Measurements from ENCODE around the gene SOX10.

The SOX10 gene

DNA sequence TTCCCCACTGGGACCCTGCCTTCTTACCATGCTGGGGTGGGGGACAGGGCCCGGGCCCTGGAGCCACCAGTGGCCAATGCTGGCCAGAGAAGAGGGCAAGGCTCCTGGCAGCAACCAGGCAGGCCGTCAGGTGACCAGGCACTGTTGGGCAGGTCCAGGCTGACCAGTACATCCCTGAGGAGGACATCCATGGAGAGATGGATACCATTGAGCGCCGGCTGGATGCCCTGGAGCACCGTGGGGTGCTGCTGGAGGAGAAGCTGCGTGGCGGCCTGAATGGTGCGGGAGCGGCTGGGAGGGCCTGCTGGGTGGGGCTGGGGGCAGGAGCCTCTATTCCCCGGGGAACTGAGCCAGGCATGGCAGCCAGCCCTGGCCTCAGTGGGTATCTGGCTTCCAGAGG, 52.0 kb downstream of the SOX10 start:
- peaks cover 6% of the 10 kb centered on the region for H3K4me1 ChIP-seq (ENCODE audit: control insufficient read depth, insufficient read depth, low read length)
- no peak overlapping the region for H3K4me3 ChIP-seq (ENCODE audit: low read depth, low read length)
- ChIA-PET POLR2A (interaction anchor here (0.7 to 2.3 kb wide), 6 partner anchors 9 to 115 kb away, joined by 3 to 11 read pairs (median 3); partner anchors contain the start of genes C22orf23, MICALL1 and POLR2F), CTCF (interaction anchor here (0.6 to 3.8 kb wide), 7 partner anchors 26 to 519 kb away, joined by 3 to 25 read pairs (median 9); partner anchors contain the start of gene MICALL1)
- no peak overlapping the region for H3K27ac ChIP-seq (ENCODE audit: extremely low read depth, low read depth, low read length)
- peaks cover 8 to 78% of the 10 kb centered on the region in 2 experiments; a peak in 2 of 3 replicates for H3K36me3 ChIP-seq (ENCODE audit: control insufficient read depth in 2 of 2, insufficient read depth in 1 of 2, low read length in 2 of 2)
- no peaks in the 10 kb centered on the region for H3K9me3 ChIP-seq (ENCODE audit: control insufficient read depth, insufficient read depth, low read depth, low read length)
- TF ChIP-seq ZNF266 (tag by site-specific recombination; IDR thresholded peaks at IDR 0.05; ENCODE audit: low read depth) (no peak), MZF1 (tag by site-specific recombination; IDR thresholded peaks at IDR 0.05; ENCODE audit: borderline replicate concordance) (no peak), ZNF560 (tag by site-specific recombination; IDR thresholded peaks at IDR 0.05; ENCODE audit: borderline replicate concordance) (no peak), OSR2 (tag by site-specific recombination; IDR thresholded peaks at IDR 0.05) (no peak), ZNF138 (tag by site-specific recombination; IDR thresholded peaks at IDR 0.05; ENCODE audit: borderline replicate concordance) (no peak), ZNF530 (tag by site-specific recombination; IDR thresholded peaks at IDR 0.05; ENCODE audit: low read depth) (no peak), KLF1 (tag by site-specific recombination; IDR thresholded peaks at IDR 0.05) (peak; percentile 8; the same call in 1 of the 2 replicates)
- TF ChIP-seq, protein P1, sequence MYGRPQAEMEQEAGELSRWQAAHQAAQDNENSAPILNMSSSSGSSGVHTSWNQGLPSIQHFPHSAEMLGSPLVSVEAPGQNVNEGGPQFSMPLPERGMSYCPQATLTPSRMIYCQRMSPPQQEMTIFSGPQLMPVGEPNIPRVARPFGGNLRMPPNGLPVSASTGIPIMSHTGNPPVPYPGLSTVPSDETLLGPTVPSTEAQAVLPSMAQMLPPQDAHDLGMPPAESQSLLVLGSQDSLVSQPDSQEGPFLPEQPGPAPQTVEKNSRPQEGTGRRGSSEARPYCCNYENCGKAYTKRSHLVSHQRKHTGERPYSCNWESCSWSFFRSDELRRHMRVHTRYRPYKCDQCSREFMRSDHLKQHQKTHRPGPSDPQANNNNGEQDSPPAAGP (tag by site-specific recombination; IDR thresholded peaks at IDR 0.05), result no peak
- TF ChIP-seq, protein P2, sequence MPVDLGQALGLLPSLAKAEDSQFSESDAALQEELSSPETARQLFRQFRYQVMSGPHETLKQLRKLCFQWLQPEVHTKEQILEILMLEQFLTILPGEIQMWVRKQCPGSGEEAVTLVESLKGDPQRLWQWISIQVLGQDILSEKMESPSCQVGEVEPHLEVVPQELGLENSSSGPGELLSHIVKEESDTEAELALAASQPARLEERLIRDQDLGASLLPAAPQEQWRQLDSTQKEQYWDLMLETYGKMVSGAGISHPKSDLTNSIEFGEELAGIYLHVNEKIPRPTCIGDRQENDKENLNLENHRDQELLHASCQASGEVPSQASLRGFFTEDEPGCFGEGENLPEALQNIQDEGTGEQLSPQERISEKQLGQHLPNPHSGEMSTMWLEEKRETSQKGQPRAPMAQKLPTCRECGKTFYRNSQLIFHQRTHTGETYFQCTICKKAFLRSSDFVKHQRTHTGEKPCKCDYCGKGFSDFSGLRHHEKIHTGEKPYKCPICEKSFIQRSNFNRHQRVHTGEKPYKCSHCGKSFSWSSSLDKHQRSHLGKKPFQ (tag by site-specific recombination; IDR thresholded peaks at IDR 0.05), result no peak

DNA sequence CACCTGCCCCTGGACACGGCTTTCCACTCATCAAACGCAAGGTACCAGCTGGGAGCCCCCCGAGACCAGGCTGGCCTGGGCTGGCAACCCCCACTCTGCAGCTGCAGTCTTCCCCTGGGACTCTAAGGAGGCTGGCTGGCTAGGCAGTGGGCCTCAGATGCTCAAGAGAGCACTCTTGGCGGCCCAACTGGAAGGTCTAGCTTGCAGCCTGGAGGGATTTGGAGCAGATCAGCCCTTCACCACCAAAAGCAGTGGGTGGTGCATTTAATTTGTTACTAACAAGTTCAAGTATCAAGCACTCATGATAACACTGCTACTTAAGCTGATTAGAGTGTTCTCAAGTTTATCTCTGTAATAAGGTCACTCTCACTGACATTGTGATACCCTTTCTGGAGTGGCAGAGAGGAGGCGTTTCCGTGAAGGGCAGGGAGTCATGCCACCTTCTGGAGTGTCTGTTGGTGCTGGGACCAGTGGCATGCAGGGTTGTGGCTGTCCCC, 52.4 kb downstream of the SOX10 start:
- POLR2A ChIA-PET, result interaction anchor here (0.7 to 1.2 kb wide), 5 partner anchors 8 to 114 kb away, joined by 3 read pairs; partner anchors contain the start of gene MICALL1
- Histone ChIP-seq H3K9me3 (ENCODE audit: control insufficient read depth, insufficient read depth, low read depth, low read length) (no peaks in the 10 kb centered on the region), H3K36me3 (ENCODE audit: control insufficient read depth in 2 of 2, insufficient read depth in 1 of 2, low read length in 2 of 2) (peaks cover 6 to 78% of the 10 kb centered on the region in 2 experiments; a peak in 2 of 3 replicates), H3K27ac (ENCODE audit: extremely low read depth, low read depth, low read length) (no peak overlapping the region), H3K4me3 (ENCODE audit: low read depth, low read length) (no peak overlapping the region), H3K4me1 (ENCODE audit: control insufficient read depth, insufficient read depth, low read length) (peaks cover 6% of the 10 kb centered on the region)
- CTCF ChIA-PET, result interaction anchor here (0.6 to 3.8 kb wide), 6 partner anchors 13 to 518 kb away, joined by 3 to 17 read pairs (median 6); partner anchors contain the start of gene MICALL1
- TF ChIP-seq ZNF654 (tag by site-specific recombination; IDR thresholded peaks at IDR 0.05; ENCODE audit: low read depth) (no peak), ZSCAN16 (tag by site-specific recombination; IDR thresholded peaks at IDR 0.05) (no peak), ZBTB17 (tag by site-specific recombination; IDR thresholded peaks at IDR 0.05) (no peak), ZNF660 (tag by site-specific recombination; IDR thresholded peaks at IDR 0.05) (no peak), ZNF76 (tag by site-specific recombination; IDR thresholded peaks at IDR 0.05; ENCODE audit: borderline replicate concordance, low read depth) (no peak), ZNF600 (tag by site-specific recombination; IDR thresholded peaks at IDR 0.05) (0 out of 2 replicates have a peak, but pooled peaks have one; percentile 8), ZFP37 (tag by site-specific recombination; IDR thresholded peaks at IDR 0.05) (no peak), OSR2 (tag by site-specific recombination; IDR thresholded peaks at IDR 0.05) (peak; percentile 67; the same call in 1 of the 2 replicates), ZNF146 (tag by site-specific recombination; IDR thresholded peaks at IDR 0.05) (no peak), ZNF391 (tag by site-specific recombination; IDR thresholded peaks at IDR 0.05; ENCODE audit: borderline replicate concordance, low read depth) (no peak), SP7 (tag by site-specific recombination; IDR thresholded peaks at IDR 0.05) (0 out of 2 replicates have a peak, but pooled peaks have one; percentile 40), SALL2 (tag by site-specific recombination; IDR thresholded peaks at IDR 0.05; ENCODE audit: borderline replicate concordance) (no peak)
- TF ChIP-seq, protein P3, sequence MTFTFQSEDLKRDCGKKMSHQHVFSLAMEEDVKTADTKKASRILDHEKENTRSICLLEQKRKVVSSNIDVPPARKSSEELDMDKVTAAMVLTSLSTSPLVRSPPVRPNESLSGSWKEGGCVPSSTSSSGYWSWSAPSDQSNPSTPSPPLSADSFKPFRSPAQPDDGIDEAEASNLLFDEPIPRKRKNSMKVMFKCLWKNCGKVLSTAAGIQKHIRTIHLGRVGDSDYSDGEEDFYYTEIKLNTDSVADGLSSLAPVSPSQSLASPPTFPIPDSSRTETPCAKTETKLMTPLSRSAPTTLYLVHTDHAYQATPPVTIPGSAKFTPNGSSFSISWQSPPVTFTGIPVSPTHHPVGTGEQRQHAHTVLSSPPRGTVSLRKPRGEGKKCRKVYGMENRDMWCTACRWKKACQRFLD (tag by site-specific recombination; IDR thresholded peaks at IDR 0.05), result no peak
- TF ChIP-seq, protein P4, sequence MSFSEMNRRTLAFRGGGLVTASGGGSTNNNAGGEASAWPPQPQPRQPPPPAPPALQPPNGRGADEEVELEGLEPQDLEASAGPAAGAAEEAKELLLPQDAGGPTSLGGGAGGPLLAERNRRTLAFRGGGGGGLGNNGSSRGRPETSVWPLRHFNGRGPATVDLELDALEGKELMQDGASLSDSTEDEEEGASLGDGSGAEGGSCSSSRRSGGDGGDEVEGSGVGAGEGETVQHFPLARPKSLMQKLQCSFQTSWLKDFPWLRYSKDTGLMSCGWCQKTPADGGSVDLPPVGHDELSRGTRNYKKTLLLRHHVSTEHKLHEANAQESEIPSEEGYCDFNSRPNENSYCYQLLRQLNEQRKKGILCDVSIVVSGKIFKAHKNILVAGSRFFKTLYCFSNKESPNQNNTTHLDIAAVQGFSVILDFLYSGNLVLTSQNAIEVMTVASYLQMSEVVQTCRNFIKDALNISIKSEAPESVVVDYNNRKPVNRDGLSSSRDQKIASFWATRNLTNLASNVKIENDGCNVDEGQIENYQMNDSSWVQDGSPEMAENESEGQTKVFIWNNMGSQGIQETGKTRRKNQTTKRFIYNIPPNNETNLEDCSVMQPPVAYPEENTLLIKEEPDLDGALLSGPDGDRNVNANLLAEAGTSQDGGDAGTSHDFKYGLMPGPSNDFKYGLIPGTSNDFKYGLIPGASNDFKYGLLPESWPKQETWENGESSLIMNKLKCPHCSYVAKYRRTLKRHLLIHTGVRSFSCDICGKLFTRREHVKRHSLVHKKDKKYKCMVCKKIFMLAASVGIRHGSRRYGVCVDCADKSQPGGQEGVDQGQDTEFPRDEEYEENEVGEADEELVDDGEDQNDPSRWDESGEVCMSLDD (tag by site-specific recombination; IDR thresholded peaks at IDR 0.05), result no peak
- TF ChIP-seq, protein P5, sequence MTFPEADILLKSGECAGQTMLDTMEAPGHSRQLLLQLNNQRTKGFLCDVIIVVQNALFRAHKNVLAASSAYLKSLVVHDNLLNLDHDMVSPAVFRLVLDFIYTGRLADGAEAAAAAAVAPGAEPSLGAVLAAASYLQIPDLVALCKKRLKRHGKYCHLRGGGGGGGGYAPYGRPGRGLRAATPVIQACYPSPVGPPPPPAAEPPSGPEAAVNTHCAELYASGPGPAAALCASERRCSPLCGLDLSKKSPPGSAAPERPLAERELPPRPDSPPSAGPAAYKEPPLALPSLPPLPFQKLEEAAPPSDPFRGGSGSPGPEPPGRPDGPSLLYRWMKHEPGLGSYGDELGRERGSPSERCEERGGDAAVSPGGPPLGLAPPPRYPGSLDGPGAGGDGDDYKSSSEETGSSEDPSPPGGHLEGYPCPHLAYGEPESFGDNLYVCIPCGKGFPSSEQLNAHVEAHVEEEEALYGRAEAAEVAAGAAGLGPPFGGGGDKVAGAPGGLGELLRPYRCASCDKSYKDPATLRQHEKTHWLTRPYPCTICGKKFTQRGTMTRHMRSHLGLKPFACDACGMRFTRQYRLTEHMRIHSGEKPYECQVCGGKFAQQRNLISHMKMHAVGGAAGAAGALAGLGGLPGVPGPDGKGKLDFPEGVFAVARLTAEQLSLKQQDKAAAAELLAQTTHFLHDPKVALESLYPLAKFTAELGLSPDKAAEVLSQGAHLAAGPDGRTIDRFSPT (tag by site-specific recombination; IDR thresholded peaks at IDR 0.05), result 0 out of 2 replicates have a peak, but pooled peaks have one; percentile 16
